K562 (cell line): Measurements from ENCODE around the gene ACLY. TPM values are rescaled to one million over a fixed set of nuclear protein-coding genes. Genes with fewer than 3 reads are reported as not detected.

Experiments
- ATF1 ChIP-seq, 2 experiments: fragments of 450-650 bp in 1 of 2; IDR thresholded peaks; 2 replicates each; pipeline ENCODE4 v1.6.1; 2016; ENCODE audit warnings: missing compliant biosample characterization in 1 of 2, missing genetic modification characterization in 1 of 2
- EGR1 ChIP-seq: fragments of 450-650 bp; conservative IDR thresholded peaks from 2 replicates; pipeline ENCODE4 v1.6.1; 2017; ENCODE audit warnings: mild to moderate bottlenecking
- ETS1 ChIP-seq: conservative IDR thresholded peaks from 2 replicates; pipeline ENCODE4 v1.6.1; 2011; ENCODE audit warnings: low read depth, mild to moderate bottlenecking, low read length; ENCODE audit not compliant: control insufficient read depth
- HDAC3 ChIP-seq: fragments of 450-650 bp; IDR thresholded peaks from 2 replicates; pipeline ENCODE4 v1.6.1; 2018; ENCODE audit warnings: borderline replicate concordance, mild to moderate bottlenecking, moderate library complexity; ENCODE audit not compliant: partially characterized antibody
- JUN ChIP-seq, 2 experiments: sonication (generic) in 1 of 2; formaldehyde crosslinking in 1 of 2; IDR thresholded peaks; 2 replicates each; pipeline versions ENCODE4 v1.6.1 to v1.8.0; 2012 to 2022; ENCODE audit warnings: borderline replicate concordance in 2 of 2, mild to moderate bottlenecking in 2 of 2, improper control_type of control experiment in 1 of 2, low read depth in 1 of 2, low read length in 1 of 2, missing genetic modification reagents in 1 of 2
- MBD2 ChIP-seq: sonication (generic); IDR thresholded peaks from 2 replicates; pipeline ENCODE4 v1.6.1; 2016; ENCODE audit warnings: low read depth, borderline replicate concordance
- POLR2AphosphoS5 ChIP-seq: IDR thresholded peaks from 2 replicates; pipeline ENCODE4 v1.6.1; 2011; ENCODE audit warnings: mild to moderate bottlenecking, low read depth, low read length, moderate library complexity; ENCODE audit not compliant: control insufficient read depth, insufficient read depth
- TAL1 ChIP-seq: fragments of 450-650 bp; IDR thresholded peaks from 2 replicates; pipeline ENCODE4 v1.6.1; 2016; ENCODE audit warnings: mild to moderate bottlenecking
- ZC3H11A ChIP-seq: IDR thresholded peaks from 2 replicates; pipeline ENCODE4 v1.6.1; 2012; ENCODE audit warnings: low read depth, low read length, improper control_type of control experiment
- ZKSCAN3 ChIP-seq: fragments of 250-450 bp; sonication (Bioruptor Pico); IDR thresholded peaks from 2 replicates; pipeline ENCODE4 v1.4.0; 2020
- ZNF282 ChIP-seq: sonication (generic); formaldehyde crosslinking; IDR thresholded peaks from 2 replicates; pipeline ENCODE4 v1.8.1; 2023; ENCODE audit warnings: missing genetic modification reagents
- ZNF311 ChIP-seq: fragments of 250-450 bp; sonication (Bioruptor Pico); IDR thresholded peaks from 2 replicates; pipeline ENCODE4 v1.4.0; 2020; ENCODE audit warnings: mild to moderate bottlenecking, moderate library complexity
- ZNF324 ChIP-seq: fragments of 250-450 bp; sonication (Bioruptor Pico); IDR thresholded peaks from 2 replicates; pipeline ENCODE4 v1.4.0; 2020; ENCODE audit warnings: mild to moderate bottlenecking
- ZNF395 ChIP-seq: fragments of 200-800 bp; sonication (Bioruptor generic); IDR thresholded peaks from 2 replicates; pipeline ENCODE4 v1.6.1; 2017; ENCODE audit warnings: missing genetic modification characterization, missing compliant biosample characterization
- ZNF561 ChIP-seq: fragments of 450-650 bp; formaldehyde crosslinking; conservative IDR thresholded peaks from 2 replicates; pipeline ENCODE4 v1.4.0; 2020; ENCODE audit warnings: mild to moderate bottlenecking, moderate library complexity
- ZNF766 ChIP-seq: fragments of 200-800 bp; sonication (Bioruptor generic); conservative IDR thresholded peaks from 2 replicates; pipeline ENCODE4 v1.6.1; 2016; ENCODE audit warnings: missing genetic modification characterization, missing compliant biosample characterization
- polyA plus RNA-seq, 8 experiments: library from polyadenylated mRNA; depleted of rRNA in 4 of 8; stranded (reverse) in 5 of 8; unstranded in 3 of 8; fragments of >200 nt; fragmentation: Nextera tagmentation in 2 of 8; fragmentation: Illumina TruSeq in 1 of 8; extraction: Ambion mirVana in 2 of 8; extraction: Trizol in 1 of 8; gene quantifications; 2 replicates each; pipeline versions ENCODE4 v1.2.1 to v1.2.3, GENCODE V29; 2011 to 2014; ENCODE audit warnings: inconsistent platforms in 1 of 8, missing spikeins in 1 of 8
- total RNA-seq, 7 experiments: library from RNA; depleted of rRNA in 6 of 7; stranded (reverse); fragments of >200 nt in 6 of 7; fragmentation: Illumina TruSeq in 2 of 7; extraction: Trizol in 2 of 7; gene quantifications; 2 replicates each; pipeline versions ENCODE4 v1.2.1 to v1.2.3, GENCODE V29; 2011 to 2021; ENCODE audit warnings: low replicate concordance in 1 of 7
- TF ChIP-seq, protein P1 (sequence below): fragments of 450-650 bp; IDR thresholded peaks from 2 replicates; pipeline ENCODE4 v1.6.1; 2014; ENCODE audit warnings: low read depth, mild to moderate bottlenecking, moderate library complexity, borderline replicate concordance
- TF ChIP-seq, protein P2 (sequence below), 3 experiments: fragments of 200-800 bp in 1 of 3; sonication (Bioruptor generic) in 1 of 3; sonication (generic) in 1 of 3; formaldehyde crosslinking in 1 of 3; IDR thresholded peaks; 2 replicates each; pipeline versions ENCODE4 v1.6.1 to v1.8.0; 2016 to 2022; ENCODE audit warnings: mild to moderate bottlenecking in 2 of 3, missing compliant biosample characterization in 2 of 3, missing genetic modification characterization in 2 of 3, missing genetic modification reagents in 1 of 3
- TF ChIP-seq, protein P3 (sequence below): fragments of 450-650 bp; formaldehyde crosslinking; IDR thresholded peaks from 2 replicates; pipeline ENCODE4 v1.4.0; 2022; ENCODE audit warnings: missing genetic modification characterization

Gene ACLY
- total and polyA plus RNA-seq, 9 of the 15 experiments (the other 6 are each of a cell fraction or from before 2014, with no cell fraction given), result 42.9 to 280 (median 125) TPM

- peak; percentile 90; the same call in 1 of the 2 replicates for TF ChIP-seq ETS1
- no peak for TF ChIP-seq ZKSCAN3 (CRISPR knock-in tag)
- TF ChIP-seq HDAC3, result no peak
- no peak for TF ChIP-seq ZNF395
- TF ChIP-seq, protein P1, sequence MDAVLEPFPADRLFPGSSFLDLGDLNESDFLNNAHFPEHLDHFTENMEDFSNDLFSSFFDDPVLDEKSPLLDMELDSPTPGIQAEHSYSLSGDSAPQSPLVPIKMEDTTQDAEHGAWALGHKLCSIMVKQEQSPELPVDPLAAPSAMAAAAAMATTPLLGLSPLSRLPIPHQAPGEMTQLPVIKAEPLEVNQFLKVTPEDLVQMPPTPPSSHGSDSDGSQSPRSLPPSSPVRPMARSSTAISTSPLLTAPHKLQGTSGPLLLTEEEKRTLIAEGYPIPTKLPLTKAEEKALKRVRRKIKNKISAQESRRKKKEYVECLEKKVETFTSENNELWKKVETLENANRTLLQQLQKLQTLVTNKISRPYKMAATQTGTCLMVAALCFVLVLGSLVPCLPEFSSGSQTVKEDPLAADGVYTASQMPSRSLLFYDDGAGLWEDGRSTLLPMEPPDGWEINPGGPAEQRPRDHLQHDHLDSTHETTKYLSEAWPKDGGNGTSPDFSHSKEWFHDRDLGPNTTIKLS, result 0 out of 2 replicates have a peak, but pooled peaks have one; percentile 47
- TF ChIP-seq ATF1 (CRISPR knock-in tag; IDR thresholded peaks at IDR 0.05), result no peak
- peak; percentile 56 for TF ChIP-seq ATF1 (tag; IDR thresholded peaks at IDR 0.05)
- TF ChIP-seq, protein P2, sequence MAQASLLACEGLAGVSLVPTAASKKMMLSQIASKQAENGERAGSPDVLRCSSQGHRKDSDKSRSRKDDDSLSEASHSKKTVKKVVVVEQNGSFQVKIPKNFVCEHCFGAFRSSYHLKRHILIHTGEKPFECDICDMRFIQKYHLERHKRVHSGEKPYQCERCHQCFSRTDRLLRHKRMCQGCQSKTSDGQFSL (CRISPR knock-in tag; IDR thresholded peaks at IDR 0.05), result no peak
- TF ChIP-seq, protein P2 (tag; IDR thresholded peaks at IDR 0.05), result no peak
- TF ChIP-seq MBD2, result peak; percentile 87
- TF ChIP-seq EGR1, result peak; percentile 47
- TF ChIP-seq, protein P3, sequence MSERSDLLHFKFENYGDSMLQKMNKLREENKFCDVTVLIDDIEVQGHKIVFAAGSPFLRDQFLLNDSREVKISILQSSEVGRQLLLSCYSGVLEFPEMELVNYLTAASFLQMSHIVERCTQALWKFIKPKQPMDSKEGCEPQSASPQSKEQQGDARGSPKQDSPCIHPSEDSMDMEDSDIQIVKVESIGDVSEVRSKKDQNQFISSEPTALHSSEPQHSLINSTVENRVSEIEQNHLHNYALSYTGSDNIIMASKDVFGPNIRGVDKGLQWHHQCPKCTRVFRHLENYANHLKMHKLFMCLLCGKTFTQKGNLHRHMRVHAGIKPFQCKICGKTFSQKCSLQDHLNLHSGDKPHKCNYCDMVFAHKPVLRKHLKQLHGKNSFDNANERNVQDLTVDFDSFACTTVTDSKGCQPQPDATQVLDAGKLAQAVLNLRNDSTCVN, result no peak
- TF ChIP-seq ZC3H11A, result no peak
- no peak for TF ChIP-seq ZNF282 (CRISPR knock-in tag)
- no peak for TF ChIP-seq TAL1
- no peak for TF ChIP-seq JUN (IDR thresholded peaks at IDR 0.05; ENCODE audit: borderline replicate concordance, low read depth, low read length)
- no peak for TF ChIP-seq JUN (CRISPR knock-in tag; IDR thresholded peaks at IDR 0.05; ENCODE audit: borderline replicate concordance)
- no peak for TF ChIP-seq ZNF324 (CRISPR knock-in tag)
- TF ChIP-seq POLR2AphosphoS5, result peak; percentile 52
- no peak for TF ChIP-seq ZNF561 (CRISPR knock-in tag)
- TF ChIP-seq ZNF766, result no peak
- TF ChIP-seq ZNF311, result no peak
Observed at GRCh38 chr17:41918314-41919164, at the start of gene ACLY (continued).
